Mononuclear cell (primary cell): ENCODE data around the gene VPS54. TPM values are rescaled to one million over a fixed set of nuclear protein-coding genes. Genes with fewer than 3 reads are reported as not detected.
"Not testable (repeated sequence)": the region's sequence is repeated elsewhere in the genome, so short reads cannot be mapped to it uniquely, and the experiment has no call there.

Experiments used
- H3K27me3 ChIP-seq: 2 replicates; pipeline ENCODE4 v1.6.0; 2011; ENCODE audit warnings: low read length, control low read depth; ENCODE audit not compliant: insufficient read depth
- H3K4me1 ChIP-seq: 2 replicates; pipeline ENCODE4 v1.5.1; 2011; ENCODE audit warnings: mild to moderate bottlenecking, low read length, control low read depth; ENCODE audit not compliant: insufficient read depth
- H3K4me3 ChIP-seq: 2 replicates; pipeline ENCODE4 v1.5.1; 2011; ENCODE audit warnings: mild to moderate bottlenecking, low read length, moderate library complexity
- H3K9me3 ChIP-seq: 2 replicates; pipeline ENCODE4 v1.5.1; 2011; ENCODE audit warnings: low read depth, mild to moderate bottlenecking, control low read depth, low read length
- total RNA-seq: library from RNA; depleted of rRNA; stranded (reverse); fragments of >200 nt; gene quantifications from one replicate; pipeline ENCODE4 v1.2.3, GENCODE V29; 2012

VPS54 gene
- total RNA-seq, 1 donor = 13.4 TPM

DNA sequence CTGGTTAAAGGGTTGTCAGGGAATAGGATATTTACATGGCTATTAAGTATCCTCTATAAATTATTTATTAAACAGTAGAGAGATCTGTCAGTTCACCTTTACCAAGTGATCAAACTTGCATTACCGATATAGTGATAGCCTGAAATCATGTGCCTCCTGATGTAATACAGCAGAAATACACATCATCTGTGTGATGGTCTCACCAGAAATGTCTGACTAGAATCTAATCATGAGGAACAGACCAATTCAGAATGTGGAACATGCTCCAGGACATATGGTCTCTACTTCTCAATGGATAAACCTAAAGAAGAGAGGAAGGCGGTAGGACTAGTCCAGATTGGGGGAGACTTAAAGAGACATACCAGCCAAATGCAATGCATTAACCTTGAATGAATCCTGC is 6.2 kb downstream of the VPS54 start:
- Histone ChIP-seq H3K27me3 (no peaks in the 10 kb centered on the region), H3K9me3 (no peaks in the 10 kb centered on the region), H3K4me1 (peaks cover 24% of the 10 kb centered on the region), H3K4me3 (no peak overlapping the region)

- H3K9me3 ChIP-seq = no peaks in the 10 kb centered on the region
- peaks cover 18% of the 10 kb centered on the region for H3K4me1 ChIP-seq
- no peak overlapping the region for H3K4me3 ChIP-seq
- H3K27me3 ChIP-seq = no peaks in the 10 kb centered on the region
These were observed 7.1 kb downstream of the VPS54 start for GRCh38 chr2:64012115-64012514.

- no peaks in the 10 kb centered on the region for H3K9me3 ChIP-seq
- no peaks in the 10 kb centered on the region for H3K27me3 ChIP-seq
- H3K4me3 ChIP-seq = no peak overlapping the region
- no peaks in the 10 kb centered on the region for H3K4me1 ChIP-seq
These were observed 10.7 kb downstream of the VPS54 start for GRCh38 chr2:64008434-64009009.

- H3K4me1 ChIP-seq = no peaks in the 10 kb centered on the region
- no peaks in the 10 kb centered on the region for H3K9me3 ChIP-seq
- H3K4me3 ChIP-seq = no peak overlapping the region
- H3K27me3 ChIP-seq = no peaks in the 10 kb centered on the region
These were observed 11.3 kb downstream of the VPS54 start for GRCh38 chr2:64007924-64008323.

DNA sequence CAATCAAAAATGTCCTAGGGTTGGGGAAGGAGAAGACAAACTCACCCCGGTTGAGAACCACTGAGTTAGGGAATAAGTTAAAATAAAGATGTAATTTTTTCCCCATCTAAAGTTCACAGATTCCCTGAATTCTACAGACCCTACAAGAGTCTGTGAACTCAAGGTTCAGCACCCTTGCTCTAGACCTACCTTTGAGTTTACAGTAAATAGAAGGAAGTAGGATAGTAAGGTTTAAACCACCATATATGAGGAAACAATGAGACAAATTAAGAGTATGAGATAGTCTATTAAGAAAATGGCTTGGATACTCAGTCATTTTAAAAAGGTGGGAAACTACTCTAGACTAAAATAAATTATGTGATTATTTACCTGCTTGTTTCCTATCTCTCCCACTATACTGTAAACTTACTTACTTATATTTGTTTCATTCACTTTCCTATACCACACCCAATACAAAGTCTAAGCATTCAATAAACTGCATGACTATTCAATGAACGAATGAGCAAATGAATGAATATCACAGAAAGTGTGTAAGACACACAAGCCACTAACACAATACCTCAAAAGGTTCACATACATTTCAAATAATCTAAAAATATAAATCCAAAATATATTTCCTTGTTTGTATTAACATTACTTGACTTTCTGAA is 13.4 kb downstream of the VPS54 start:
- Histone ChIP-seq H3K4me3 (no peak overlapping the region), H3K4me1 (no peaks in the 10 kb centered on the region), H3K27me3 (no peaks in the 10 kb centered on the region), H3K9me3 (no peaks in the 10 kb centered on the region)

DNA sequence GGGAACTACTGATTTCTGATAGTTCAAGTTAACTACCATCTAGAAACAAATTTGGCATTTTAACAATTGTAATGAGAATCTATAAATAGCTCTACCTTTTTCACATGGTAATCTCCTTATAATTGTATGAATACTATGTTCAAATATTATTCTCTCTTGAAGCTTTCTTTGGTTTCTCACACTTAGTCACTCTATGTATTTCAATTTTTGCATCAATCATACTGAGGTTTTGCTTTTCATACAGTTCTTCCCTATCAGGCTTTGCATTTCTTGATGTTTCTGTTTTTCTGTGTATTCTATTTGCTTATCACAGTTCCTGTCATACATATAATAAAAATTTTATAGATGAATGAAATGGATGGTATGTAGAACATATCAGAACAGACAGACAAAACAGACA is 16.0 kb downstream of the VPS54 start:
- Histone ChIP-seq H3K27me3 (no peaks in the 10 kb centered on the region), H3K4me3 (no peak overlapping the region), H3K4me1 (no peaks in the 10 kb centered on the region), H3K9me3 (peaks cover 2% of the 10 kb centered on the region)

DNA sequence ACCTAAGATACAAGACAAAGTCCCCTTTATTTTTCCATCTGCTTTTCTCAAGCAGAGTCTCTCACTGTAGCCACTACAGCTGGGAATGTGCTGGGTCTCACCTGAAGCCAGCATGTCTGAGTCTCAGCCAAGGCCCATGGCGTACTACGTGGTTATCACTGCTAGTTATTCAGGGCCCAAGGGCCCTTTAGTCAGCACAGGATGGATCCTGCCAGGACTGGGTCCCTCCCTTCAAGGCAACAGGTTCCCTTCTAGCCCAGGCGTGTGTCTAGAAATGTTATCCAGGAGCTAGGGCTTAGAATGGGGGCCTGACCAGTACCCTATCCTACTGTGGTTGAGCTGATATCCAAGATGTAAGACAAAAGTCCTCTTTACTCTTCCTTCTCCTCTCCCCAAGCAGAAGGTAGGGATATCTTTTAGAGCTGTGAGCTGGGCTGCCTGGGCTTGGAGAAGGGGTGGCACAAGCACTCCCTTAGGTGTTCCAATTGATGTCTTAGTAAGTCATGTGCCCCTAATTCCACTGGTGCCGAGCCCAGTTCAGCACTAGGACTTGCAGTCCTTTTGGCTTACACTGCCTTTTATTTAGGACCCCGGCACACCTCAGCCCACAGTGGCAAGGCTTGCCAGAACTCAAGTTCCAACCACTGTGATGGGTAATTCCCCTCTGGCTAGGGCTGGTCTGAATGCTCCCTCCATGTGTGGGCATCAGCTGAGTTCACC is 17.7 kb downstream of the VPS54 start:
- Histone ChIP-seq H3K4me3 (no peak overlapping the region), H3K27me3 (no peaks in the 10 kb centered on the region), H3K9me3 (peaks cover 14% of the 10 kb centered on the region), H3K4me1 (no peaks in the 10 kb centered on the region)

- H3K4me3 ChIP-seq = no peak overlapping the region
These were observed 18.4 kb downstream of the VPS54 start for GRCh38 chr2:64000630-64001381.

GRCh38 chr2:63999049-63999448 is 20.2 kb downstream of the VPS54 start:
- H3K9me3 ChIP-seq = peaks cover 14% of the 10 kb centered on the region
- no peaks in the 10 kb centered on the region for H3K27me3 ChIP-seq
- H3K4me3 ChIP-seq = no peak overlapping the region
- H3K4me1 ChIP-seq = no peaks in the 10 kb centered on the region

More at GRCh38 chr2:64000630-64001381, 18.4 kb downstream of the VPS54 start:
- peaks cover 14% of the 10 kb centered on the region for H3K9me3 ChIP-seq
- H3K4me1 ChIP-seq = no peaks in the 10 kb centered on the region
- no peaks in the 10 kb centered on the region for H3K27me3 ChIP-seq

- not testable (repeated sequence) for H3K27me3 ChIP-seq, H3K4me1 ChIP-seq, H3K4me3 ChIP-seq
- peaks cover 14% of the 10 kb centered on the region for H3K9me3 ChIP-seq
These were observed 22.5 kb downstream of the VPS54 start for GRCh38 chr2:63996582-63997198.

DNA sequence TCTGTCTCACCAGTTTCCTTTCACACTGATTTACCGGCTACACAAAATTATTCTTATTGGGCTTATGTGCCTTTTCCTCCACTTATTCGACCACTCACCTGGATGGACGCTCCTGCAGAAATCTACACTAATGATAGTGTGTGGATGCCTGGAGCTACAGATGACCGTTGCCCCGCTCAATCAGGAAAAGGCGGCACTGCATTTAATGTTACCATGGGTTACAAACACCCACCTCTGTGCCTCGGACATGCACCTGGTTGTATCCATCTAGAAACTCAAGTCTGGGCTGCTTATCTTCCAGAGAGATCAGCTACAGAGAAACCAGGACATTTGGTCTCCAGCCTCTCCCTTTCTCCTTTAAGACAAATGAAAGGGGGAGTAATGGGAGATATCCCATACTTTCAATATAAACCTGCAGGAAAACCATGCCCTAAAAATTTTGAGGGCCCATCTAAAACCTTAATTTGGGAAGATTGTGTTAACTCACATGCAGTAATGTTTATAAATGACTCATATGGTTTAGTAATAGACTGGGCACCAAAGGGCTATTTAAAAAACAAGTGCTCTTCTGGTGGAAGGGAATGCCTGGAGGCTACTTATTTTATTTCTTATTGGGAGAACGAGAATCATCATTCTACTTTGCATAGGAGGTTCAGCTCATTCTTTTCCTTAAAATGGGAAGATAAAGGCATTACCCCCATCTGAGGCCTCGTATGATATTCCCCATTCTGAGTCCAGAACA is 24.7 kb downstream of the VPS54 start:
- not testable (repeated sequence) for H3K4me3 ChIP-seq, H3K4me1 ChIP-seq, H3K27me3 ChIP-seq
- H3K9me3 ChIP-seq = peaks cover 14% of the 10 kb centered on the region

DNA sequence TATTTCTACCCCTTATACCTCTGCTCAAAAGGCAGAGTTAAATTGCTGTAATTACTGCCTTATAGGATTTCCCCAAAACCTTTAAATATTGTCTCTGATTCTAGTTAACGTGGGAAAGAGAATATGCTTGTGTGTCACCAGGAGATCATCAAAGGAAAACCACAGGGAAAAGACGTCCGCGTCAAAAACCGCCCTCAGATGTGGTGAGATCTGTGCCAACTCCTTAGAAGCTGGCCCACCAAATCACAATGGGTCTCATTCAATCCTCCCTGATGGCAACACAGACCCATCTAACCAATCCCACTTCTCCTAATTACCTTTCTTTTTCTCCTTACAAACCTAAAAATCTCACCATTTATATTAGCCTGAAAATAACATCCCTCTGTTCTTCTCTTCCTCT is 25.4 kb downstream of the VPS54 start:
- Histone ChIP-seq H3K4me3 (no peak overlapping the region), H3K27me3 (no peaks in the 10 kb centered on the region), H3K9me3 (peaks cover 14% of the 10 kb centered on the region), H3K4me1 (no peaks in the 10 kb centered on the region)

- H3K4me3 ChIP-seq, H3K4me1 ChIP-seq, H3K27me3 ChIP-seq: not testable (repeated sequence)
- H3K9me3 ChIP-seq = peaks cover 12% of the 10 kb centered on the region
These were observed 26.1 kb downstream of the VPS54 start for GRCh38 chr2:63993130-63993584.

GRCh38 chr2:63992061-63992685 is 27.1 kb downstream of the VPS54 start:
- Histone ChIP-seq H3K4me1 (no peaks in the 10 kb centered on the region), H3K27me3 (no peaks in the 10 kb centered on the region), H3K4me3 (no peak overlapping the region), H3K9me3 (peaks cover 2% of the 10 kb centered on the region)
